Mesenchymal stem cell (in vitro differentiated cells and primary cell): ENCODE results near the gene METTL18.

ENCODE experiments used
- DNase-seq: peaks from one replicate; pipeline ENCODE4 v3.0.0-alpha.2; 2013
- H2AFZ ChIP-seq: one replicate; pipeline ENCODE4 v1.6.1; 2013; ENCODE audit warnings: low read depth, mild to moderate bottlenecking, control low read depth, inconsistent platforms, low read length, moderate library complexity
- H2AK5ac ChIP-seq: 2 replicates; pipeline ENCODE4 v1.6.1; 2013; ENCODE audit warnings: low read length, moderate library complexity, mild to moderate bottlenecking, inconsistent platforms; ENCODE audit not compliant: severe bottlenecking
- H2BK120ac ChIP-seq: one replicate; pipeline ENCODE4 v1.6.1; 2013; ENCODE audit warnings: low read depth, mild to moderate bottlenecking, inconsistent platforms, low read length, moderate library complexity
- H2BK12ac ChIP-seq, 2 experiments: one replicate each; pipeline ENCODE4 v1.6.1; 2013; ENCODE audit warnings: inconsistent platforms in 2 of 2, low read length in 2 of 2, mild to moderate bottlenecking in 2 of 2, moderate library complexity in 2 of 2, control low read depth in 1 of 2
- H2BK15ac ChIP-seq: one replicate; pipeline ENCODE4 v1.6.1; 2013; ENCODE audit warnings: mild to moderate bottlenecking, low read depth, inconsistent platforms; ENCODE audit not compliant: poor library complexity, severe bottlenecking
- H2BK5ac ChIP-seq: 2 replicates; pipeline ENCODE4 v1.6.1; 2013; ENCODE audit warnings: low read depth, mild to moderate bottlenecking, low read length, control low read depth, inconsistent platforms; ENCODE audit not compliant: poor library complexity, severe bottlenecking
- H3K14ac ChIP-seq, 2 experiments: one replicate each; pipeline ENCODE4 v1.6.1; 2013; ENCODE audit warnings: inconsistent platforms in 2 of 2, low read length in 2 of 2, control low read depth in 1 of 2, mild to moderate bottlenecking in 1 of 2, moderate library complexity in 1 of 2
- H3K18ac ChIP-seq, 2 experiments: one replicate each; pipeline ENCODE4 v1.6.1; 2013; ENCODE audit warnings: inconsistent platforms in 2 of 2, low read length in 2 of 2, control low read depth in 1 of 2, low read depth in 1 of 2, mild to moderate bottlenecking in 1 of 2
- H3K23ac ChIP-seq, 2 experiments: one replicate each; pipeline ENCODE4 v1.6.1; 2013; ENCODE audit warnings: inconsistent platforms in 2 of 2, low read length in 2 of 2, mild to moderate bottlenecking in 2 of 2, moderate library complexity in 2 of 2, control low read depth in 1 of 2
- H3K27ac ChIP-seq: 2 replicates; pipeline ENCODE4 v1.5.1; 2013; ENCODE audit warnings: mild to moderate bottlenecking, moderate library complexity, low read length, control low read depth, inconsistent platforms; ENCODE audit not compliant: poor library complexity, severe bottlenecking
- H3K27me3 ChIP-seq, 2 experiments: 2 replicates each; pipeline versions ENCODE4 v1.6.1 to v1.7.0; 2013; ENCODE audit warnings: low read length in 2 of 2, mild to moderate bottlenecking in 2 of 2, moderate library complexity in 2 of 2, control low read depth in 1 of 2, inconsistent platforms in 1 of 2; ENCODE audit not compliant: control insufficient read depth in 1 of 2, insufficient read depth in 1 of 2
- H3K36me3 ChIP-seq, 2 experiments: 2 replicates each; pipeline versions ENCODE4 v1.6.1 to v1.7.0; 2013; ENCODE audit warnings: low read length in 2 of 2, control low read depth in 1 of 2, inconsistent platforms in 1 of 2, low read depth in 1 of 2, mild to moderate bottlenecking in 1 of 2; ENCODE audit not compliant: insufficient read depth in 2 of 2, control insufficient read depth in 1 of 2
- H3K4ac ChIP-seq, 2 experiments: one replicate each; pipeline ENCODE4 v1.6.1; 2013; ENCODE audit warnings: inconsistent platforms in 2 of 2, low read length in 2 of 2, mild to moderate bottlenecking in 2 of 2, moderate library complexity in 2 of 2, control low read depth in 1 of 2, low read depth in 1 of 2
- H3K4me1 ChIP-seq: 2 replicates; pipeline ENCODE4 v1.6.1; 2013; ENCODE audit warnings: low read depth, low read length, control low read depth; ENCODE audit not compliant: control insufficient read depth, insufficient read depth
- H3K4me2 ChIP-seq: 2 replicates; pipeline ENCODE4 v1.6.1; 2013; ENCODE audit warnings: low read length, mild to moderate bottlenecking, inconsistent platforms; ENCODE audit not compliant: poor library complexity, severe bottlenecking
- H3K4me3 ChIP-seq, 2 experiments: 2 replicates each; pipeline versions ENCODE4 v1.5.1 to v1.7.0; 2013; ENCODE audit warnings: low read length in 2 of 2, mild to moderate bottlenecking in 2 of 2, control low read depth in 1 of 2, low read depth in 1 of 2; ENCODE audit not compliant: insufficient read depth in 1 of 2
- H3K79me1 ChIP-seq: replicated peaks from 2 replicates; pipeline ENCODE4 v1.6.1; 2013; ENCODE audit warnings: mild to moderate bottlenecking, control low read depth, low read length, inconsistent platforms; ENCODE audit not compliant: poor library complexity, severe bottlenecking
- H3K9ac ChIP-seq: 2 replicates; pipeline ENCODE4 v1.7.0; 2013; ENCODE audit warnings: mild to moderate bottlenecking, low read length, moderate library complexity
- H3K9me3 ChIP-seq: 2 replicates; pipeline ENCODE4 v1.7.0; 2013; ENCODE audit warnings: mild to moderate bottlenecking, low read length; ENCODE audit not compliant: control insufficient read depth
- H4K8ac ChIP-seq: one replicate; pipeline ENCODE4 v1.6.1; 2013; ENCODE audit warnings: inconsistent platforms, mild to moderate bottlenecking, low read length, moderate library complexity
- H4K91ac ChIP-seq: one replicate; pipeline ENCODE4 v1.6.1; 2013; ENCODE audit warnings: mild to moderate bottlenecking, low read length, inconsistent platforms
- WGBS: methylation state at CpG from one replicate; pipeline ENCODE4 v1.1.7; 2013; ENCODE audit warnings: mixed read lengths; 5-methylcytosine and 5-hydroxymethylcytosine counted together

METTL18 gene

GRCh38 chr1:169759038-169759437 is 35.7 kb downstream of the METTL18 start:
- no peak for DNase-seq
- H3K36me3 ChIP-seq, result no peaks in the 10 kb centered on the region
- no peak overlapping the region for H3K4me2 ChIP-seq
- no peak overlapping the region for H3K23ac ChIP-seq
- no peak overlapping the region for H3K14ac ChIP-seq
- 71% methylated on average over 3 of the region's 3 CpGs for WGBS
- H3K4ac ChIP-seq, result no peak overlapping the region
- H3K9ac ChIP-seq, result no peak overlapping the region
- H3K4me1 ChIP-seq, result no peaks in the 10 kb centered on the region
- H3K27me3 ChIP-seq, result peaks cover 0 to 21% of the 10 kb centered on the region in 2 experiments
- no peaks in the 10 kb centered on the region for H3K79me1 ChIP-seq
- H2BK5ac ChIP-seq, result no peak overlapping the region
- no peak overlapping the region for H2AFZ ChIP-seq
- H2BK120ac ChIP-seq, result no peak overlapping the region
- H3K4me3 ChIP-seq, result no peak overlapping the region
- no peak overlapping the region for H2AK5ac ChIP-seq
- H3K9me3 ChIP-seq, result no peaks in the 10 kb centered on the region
- H4K8ac ChIP-seq, result no peak overlapping the region
- no peak overlapping the region for H2BK12ac ChIP-seq
- H2BK15ac ChIP-seq, result no peak overlapping the region
- no peak overlapping the region for H3K27ac ChIP-seq
- H4K91ac ChIP-seq, result no peak overlapping the region
- H3K18ac ChIP-seq, result no peak overlapping the region

- H3K18ac ChIP-seq, result no peak overlapping the region
- H4K8ac ChIP-seq, result no peak overlapping the region
- H3K27me3 ChIP-seq, result peaks cover 0 to 18% of the 10 kb centered on the region in 2 experiments
- no peak overlapping the region for H3K14ac ChIP-seq
- H2BK12ac ChIP-seq, result no peak overlapping the region
- no peak overlapping the region for H3K4ac ChIP-seq
- H3K36me3 ChIP-seq, result no peaks in the 10 kb centered on the region
- no peak overlapping the region for H2BK5ac ChIP-seq
- no CpG with 5 or more reads among the region's 4 CpGs for WGBS
- H3K23ac ChIP-seq, result no peak overlapping the region
- H2BK120ac ChIP-seq, result no peak overlapping the region
- H3K27ac ChIP-seq, result no peak overlapping the region
- no peak overlapping the region for H3K4me2 ChIP-seq
- H2AFZ ChIP-seq, result no peak overlapping the region
- no peak overlapping the region for H4K91ac ChIP-seq
- no peak for DNase-seq
- H3K79me1 ChIP-seq, result no peaks in the 10 kb centered on the region
- no peaks in the 10 kb centered on the region for H3K4me1 ChIP-seq
- no peak overlapping the region for H3K9ac ChIP-seq
- H3K4me3 ChIP-seq, result no peak overlapping the region
- H2BK15ac ChIP-seq, result no peak overlapping the region
- H2AK5ac ChIP-seq, result no peak overlapping the region
- no peaks in the 10 kb centered on the region for H3K9me3 ChIP-seq
These were observed 41.2 kb downstream of the METTL18 start for GRCh38 chr1:169753549-169753948.

DNA sequence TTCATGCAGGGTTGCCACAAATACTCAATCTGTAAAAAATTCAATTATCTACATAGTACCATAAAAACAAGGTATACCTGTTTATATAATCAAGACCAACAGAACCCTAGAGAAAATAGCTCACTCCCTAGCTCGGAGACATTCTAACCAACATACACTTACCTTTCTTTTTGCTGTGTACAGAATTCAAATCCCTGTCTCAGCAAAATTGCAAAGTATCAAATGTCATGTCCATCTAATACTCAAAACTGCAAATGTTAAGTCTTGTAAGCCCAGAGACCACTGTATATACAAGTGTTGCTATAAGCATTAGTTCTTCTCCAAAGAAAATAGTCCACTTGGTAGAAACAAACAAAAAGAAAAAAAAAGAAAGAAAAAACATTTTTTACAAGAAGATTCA is 44.7 kb downstream of the METTL18 start:
- Histone ChIP-seq H3K9ac (no peak overlapping the region), H2BK120ac (no peak overlapping the region), H3K9me3 (no peaks in the 10 kb centered on the region), H3K4me1 (no peaks in the 10 kb centered on the region), H3K14ac (no peak overlapping the region), H3K4me3 (no peak overlapping the region), H3K18ac (no peak overlapping the region), H4K8ac (no peak overlapping the region), H3K23ac (no peak overlapping the region), H3K36me3 (no peaks in the 10 kb centered on the region), H2AFZ (no peak overlapping the region), H2BK12ac (no peak overlapping the region), H3K4ac (no peak overlapping the region), H3K4me2 (no peak overlapping the region), H3K79me1 (no peaks in the 10 kb centered on the region), H2BK5ac (no peak overlapping the region), H4K91ac (no peak overlapping the region), H3K27me3 (peaks cover 0 to 28% of the 10 kb centered on the region in 2 experiments), H3K27ac (no peak overlapping the region), H2BK15ac (no peak overlapping the region), H2AK5ac (no peak overlapping the region)
- 86% methylated on average over 1 of the region's 1 CpG for WGBS
- DNase-seq, result no peak

DNA sequence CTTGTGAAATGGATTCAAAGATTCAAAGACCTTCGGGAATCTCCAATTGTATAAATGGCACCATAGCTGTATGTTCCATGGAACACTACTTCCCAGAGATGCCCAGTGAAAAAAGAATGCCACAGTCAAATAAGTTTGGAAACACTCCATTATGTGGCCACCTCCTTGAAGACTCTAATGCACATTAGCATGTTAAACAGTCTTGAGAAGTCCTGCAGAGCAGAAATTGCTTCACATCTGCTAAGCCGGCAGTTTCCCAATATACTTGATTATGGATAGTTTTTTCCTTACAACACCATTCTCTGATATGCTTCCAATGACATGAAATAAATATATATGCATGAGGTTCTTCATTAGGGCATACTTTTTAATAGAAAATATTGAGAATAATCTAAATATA is 48.2 kb downstream of the METTL18 start:
- Histone ChIP-seq H3K9ac (no peak overlapping the region), H3K4ac (no peak overlapping the region), H2BK120ac (no peak overlapping the region), H2AFZ (no peak overlapping the region), H3K4me3 (no peak overlapping the region), H2BK15ac (no peak overlapping the region), H3K36me3 (no peaks in the 10 kb centered on the region), H3K4me1 (no peaks in the 10 kb centered on the region), H2AK5ac (no peak overlapping the region), H2BK5ac (no peak overlapping the region), H3K79me1 (no peaks in the 10 kb centered on the region), H3K18ac (no peak overlapping the region), H3K14ac (no peak overlapping the region), H2BK12ac (no peak overlapping the region), H3K9me3 (no peaks in the 10 kb centered on the region), H3K27me3 (peaks cover 0 to 27% of the 10 kb centered on the region in 2 experiments), H3K27ac (no peak overlapping the region), H4K91ac (no peak overlapping the region), H3K23ac (no peak overlapping the region), H4K8ac (no peak overlapping the region), H3K4me2 (no peak overlapping the region)
- WGBS, result 95% methylated on average over 1 of the region's 2 CpGs
- no peak for DNase-seq
